ENCODE data around the gene HAGHL.
"Not testable (repeated sequence)": the region's sequence is repeated elsewhere in the genome, so short reads cannot be mapped to it uniquely, and the experiment has no call there.

HAGHL gene

DNA sequence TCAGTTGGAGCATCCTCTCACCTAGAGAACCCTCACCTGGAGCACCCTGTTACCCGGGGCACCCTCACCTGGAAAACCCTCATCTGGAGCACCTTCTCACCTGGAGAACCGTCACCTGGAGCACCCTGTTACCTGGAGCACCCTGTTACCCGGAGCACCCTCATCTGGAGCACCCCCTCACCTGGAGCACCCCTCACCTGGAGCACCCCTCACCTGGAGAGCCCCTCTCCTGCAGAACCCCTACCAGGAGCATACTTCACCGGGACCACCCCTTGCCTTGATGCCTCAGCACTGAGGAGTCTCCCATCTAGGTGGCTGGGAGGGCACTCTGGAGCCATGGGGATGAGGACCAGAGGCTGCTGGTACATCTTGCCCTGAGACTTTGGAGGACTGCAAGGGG is 17.9 kb upstream of the HAGHL start:
- Histone ChIP-seq H3K9me3 (ENCODE audit: control insufficient read depth, low read length) (no peaks in the 10 kb centered on the region), H3K27ac (ENCODE audit: insufficient read depth, low read length, poor library complexity, severe bottlenecking) (no peak overlapping the region), H3K4me1 (ENCODE audit: control insufficient read depth, insufficient read depth, low read length, poor library complexity, severe bottlenecking) (peaks cover 13% of the 10 kb centered on the region), H3K27me3 (replicated peaks; ENCODE audit: control insufficient read depth, insufficient read depth, low read length, poor library complexity, severe bottlenecking) (peaks cover 55% of the 10 kb centered on the region), H3K36me3 (ENCODE audit: control insufficient read depth, insufficient read depth, low read length) (no peaks in the 10 kb centered on the region), H3K4me3 (ENCODE audit: insufficient read depth, low read depth, low read length, poor library complexity, severe bottlenecking) (no peak overlapping the region)
- no peak for DNase-seq

DNA sequence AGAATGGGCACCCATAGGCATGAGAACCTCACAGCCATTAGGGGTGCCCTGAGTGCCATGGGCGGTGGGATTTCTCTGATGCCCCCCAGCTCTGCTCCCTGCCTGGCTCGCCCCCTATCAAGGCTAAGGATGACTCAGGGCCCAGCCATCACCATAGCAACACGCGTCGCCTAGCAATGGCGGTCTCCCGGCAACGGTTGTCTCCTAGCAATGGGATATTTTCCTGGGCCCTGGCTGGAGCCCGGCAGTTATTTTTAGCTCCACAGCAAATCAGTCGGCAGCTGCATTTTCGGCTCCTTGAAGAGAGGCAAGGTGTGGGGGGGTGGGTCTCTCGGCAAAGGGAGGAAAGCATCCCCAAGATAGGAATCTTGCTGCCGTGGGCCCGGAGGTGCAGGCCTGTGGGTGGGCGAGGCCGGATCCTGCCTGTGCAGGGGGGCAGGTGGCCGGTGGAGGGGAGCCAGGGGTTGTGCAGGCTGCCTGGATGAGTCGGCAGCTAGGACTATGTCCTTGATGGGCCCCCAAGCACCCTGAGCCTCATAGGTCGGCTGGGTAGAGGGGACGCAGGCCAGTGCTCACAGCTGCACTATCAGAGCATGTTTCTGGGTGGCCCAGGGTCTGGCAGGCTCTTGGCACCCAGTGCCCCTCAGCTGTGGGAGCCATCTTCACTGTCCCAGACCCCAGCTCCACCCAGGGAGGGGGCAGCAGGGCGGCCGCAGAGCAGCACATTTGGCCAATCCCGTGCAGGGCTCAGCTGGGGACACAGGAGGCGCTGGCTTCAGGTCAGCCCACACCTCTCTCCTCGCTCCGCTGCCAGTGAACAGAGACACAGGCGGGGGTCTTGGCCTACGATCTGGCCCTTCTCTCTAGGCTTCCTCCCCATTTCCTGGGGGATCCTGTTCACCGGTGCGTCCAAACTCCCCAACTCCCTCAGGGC is 17.1 kb upstream of the HAGHL start:
- Histone ChIP-seq H3K36me3 (ENCODE audit: control insufficient read depth, insufficient read depth, low read length) (no peaks in the 10 kb centered on the region), H3K4me3 (ENCODE audit: insufficient read depth, low read depth, low read length, poor library complexity, severe bottlenecking) (no peak overlapping the region), H3K9me3 (ENCODE audit: control insufficient read depth, low read length) (no peaks in the 10 kb centered on the region), H3K4me1 (ENCODE audit: control insufficient read depth, insufficient read depth, low read length, poor library complexity, severe bottlenecking) (peaks cover 15% of the 10 kb centered on the region), H3K27me3 (replicated peaks; ENCODE audit: control insufficient read depth, insufficient read depth, low read length, poor library complexity, severe bottlenecking) (peaks cover 46% of the 10 kb centered on the region), H3K27ac (ENCODE audit: insufficient read depth, low read length, poor library complexity, severe bottlenecking) (no peak overlapping the region)
- DNase-seq: no peak

DNA sequence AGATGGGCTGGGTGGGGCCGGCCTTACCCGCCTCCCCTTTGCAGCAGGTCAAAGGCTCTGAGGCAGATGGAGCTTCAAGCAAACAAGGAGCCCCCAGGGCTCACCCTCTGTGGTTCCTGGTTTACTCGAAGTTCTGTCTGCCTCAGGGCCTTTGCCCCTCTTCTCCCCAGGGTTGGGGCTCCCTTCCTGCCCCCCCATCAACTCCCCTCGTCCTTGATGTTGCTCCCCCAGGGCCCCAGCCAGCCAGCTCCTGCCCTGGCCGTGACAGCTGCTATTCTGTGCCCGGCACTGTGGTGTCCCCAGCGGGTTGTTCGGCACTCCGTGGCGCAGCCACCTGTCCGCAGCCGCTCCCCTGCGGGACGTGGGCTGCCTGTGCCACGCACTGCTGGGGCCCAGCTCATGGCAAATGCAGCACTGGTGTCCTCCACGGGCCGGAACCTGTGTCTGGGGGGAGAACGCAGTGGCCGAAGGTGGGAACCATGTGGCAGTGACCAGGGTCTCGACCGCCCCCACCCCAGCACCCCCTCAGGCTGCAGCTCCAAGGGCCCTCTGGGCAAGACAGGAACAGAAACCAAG is 16.3 kb upstream of the HAGHL start:
- DNase-seq: no peak
- peaks cover 14% of the 10 kb centered on the region for H3K4me1 ChIP-seq (ENCODE audit: control insufficient read depth, insufficient read depth, low read length, poor library complexity, severe bottlenecking)
- H3K4me3 ChIP-seq (ENCODE audit: insufficient read depth, low read depth, low read length, poor library complexity, severe bottlenecking): no peak overlapping the region
- H3K27ac ChIP-seq (ENCODE audit: insufficient read depth, low read length, poor library complexity, severe bottlenecking): no peak overlapping the region
- peaks cover 43% of the 10 kb centered on the region for H3K27me3 ChIP-seq (replicated peaks; ENCODE audit: control insufficient read depth, insufficient read depth, low read length, poor library complexity, severe bottlenecking)
- H3K36me3 ChIP-seq (ENCODE audit: control insufficient read depth, insufficient read depth, low read length): no peaks in the 10 kb centered on the region
- no peaks in the 10 kb centered on the region for H3K9me3 ChIP-seq (ENCODE audit: control insufficient read depth, low read length)

- no peak for DNase-seq
- Histone ChIP-seq H3K36me3 (ENCODE audit: control insufficient read depth, insufficient read depth, low read length) (no peaks in the 10 kb centered on the region), H3K9me3 (ENCODE audit: control insufficient read depth, low read length) (no peaks in the 10 kb centered on the region), H3K4me3 (ENCODE audit: insufficient read depth, low read depth, low read length, poor library complexity, severe bottlenecking) (no peak overlapping the region), H3K27ac (ENCODE audit: insufficient read depth, low read length, poor library complexity, severe bottlenecking) (no peak overlapping the region), H3K27me3 (replicated peaks; ENCODE audit: control insufficient read depth, insufficient read depth, low read length, poor library complexity, severe bottlenecking) (peaks cover 42% of the 10 kb centered on the region), H3K4me1 (ENCODE audit: control insufficient read depth, insufficient read depth, low read length, poor library complexity, severe bottlenecking) (peaks cover 17% of the 10 kb centered on the region)
Observed at GRCh38 chr16:711084-711483, 15.8 kb upstream of the HAGHL start.

- peaks cover 35% of the 10 kb centered on the region for H3K27me3 ChIP-seq (replicated peaks; ENCODE audit: control insufficient read depth, insufficient read depth, low read length, poor library complexity, severe bottlenecking)
- H3K4me3 ChIP-seq (ENCODE audit: insufficient read depth, low read depth, low read length, poor library complexity, severe bottlenecking): no peak overlapping the region
- no peak overlapping the region for H3K27ac ChIP-seq (ENCODE audit: insufficient read depth, low read length, poor library complexity, severe bottlenecking)
- H3K36me3 ChIP-seq (ENCODE audit: control insufficient read depth, insufficient read depth, low read length): no peaks in the 10 kb centered on the region
- peaks cover 11% of the 10 kb centered on the region for H3K4me1 ChIP-seq (ENCODE audit: control insufficient read depth, insufficient read depth, low read length, poor library complexity, severe bottlenecking)
- no peaks in the 10 kb centered on the region for H3K9me3 ChIP-seq (ENCODE audit: control insufficient read depth, low read length)
- peak; percentile 58 to 68 (median 67) for DNase-seq
Observed at GRCh38 chr16:711548-712320, 15.2 kb upstream of the HAGHL start.

- not testable (repeated sequence) for H3K27ac ChIP-seq (ENCODE audit: insufficient read depth, low read length, poor library complexity, severe bottlenecking); H3K4me3 ChIP-seq (ENCODE audit: insufficient read depth, low read depth, low read length, poor library complexity, severe bottlenecking); DNase-seq; H3K36me3 ChIP-seq (ENCODE audit: control insufficient read depth, insufficient read depth, low read length); H3K9me3 ChIP-seq (ENCODE audit: control insufficient read depth, low read length)
- Histone ChIP-seq H3K4me1 (ENCODE audit: control insufficient read depth, insufficient read depth, low read length, poor library complexity, severe bottlenecking) (peaks cover 11% of the 10 kb centered on the region), H3K27me3 (replicated peaks; ENCODE audit: control insufficient read depth, insufficient read depth, low read length, poor library complexity, severe bottlenecking) (peaks cover 30% of the 10 kb centered on the region)
Observed at GRCh38 chr16:712740-713250, 14.1 kb upstream of the HAGHL start.

GRCh38 chr16:714079-714478 is 12.8 kb upstream of the HAGHL start:
- Histone ChIP-seq H3K36me3 (ENCODE audit: control insufficient read depth, insufficient read depth, low read length) (no peaks in the 10 kb centered on the region), H3K4me1 (ENCODE audit: control insufficient read depth, insufficient read depth, low read length, poor library complexity, severe bottlenecking) (peaks cover 11% of the 10 kb centered on the region), H3K27me3 (replicated peaks; ENCODE audit: control insufficient read depth, insufficient read depth, low read length, poor library complexity, severe bottlenecking) (peaks cover 25% of the 10 kb centered on the region), H3K27ac (ENCODE audit: insufficient read depth, low read length, poor library complexity, severe bottlenecking) (no peak overlapping the region), H3K9me3 (ENCODE audit: control insufficient read depth, low read length) (no peaks in the 10 kb centered on the region), H3K4me3 (ENCODE audit: insufficient read depth, low read depth, low read length, poor library complexity, severe bottlenecking) (no peak overlapping the region)
- no peak for DNase-seq

DNA sequence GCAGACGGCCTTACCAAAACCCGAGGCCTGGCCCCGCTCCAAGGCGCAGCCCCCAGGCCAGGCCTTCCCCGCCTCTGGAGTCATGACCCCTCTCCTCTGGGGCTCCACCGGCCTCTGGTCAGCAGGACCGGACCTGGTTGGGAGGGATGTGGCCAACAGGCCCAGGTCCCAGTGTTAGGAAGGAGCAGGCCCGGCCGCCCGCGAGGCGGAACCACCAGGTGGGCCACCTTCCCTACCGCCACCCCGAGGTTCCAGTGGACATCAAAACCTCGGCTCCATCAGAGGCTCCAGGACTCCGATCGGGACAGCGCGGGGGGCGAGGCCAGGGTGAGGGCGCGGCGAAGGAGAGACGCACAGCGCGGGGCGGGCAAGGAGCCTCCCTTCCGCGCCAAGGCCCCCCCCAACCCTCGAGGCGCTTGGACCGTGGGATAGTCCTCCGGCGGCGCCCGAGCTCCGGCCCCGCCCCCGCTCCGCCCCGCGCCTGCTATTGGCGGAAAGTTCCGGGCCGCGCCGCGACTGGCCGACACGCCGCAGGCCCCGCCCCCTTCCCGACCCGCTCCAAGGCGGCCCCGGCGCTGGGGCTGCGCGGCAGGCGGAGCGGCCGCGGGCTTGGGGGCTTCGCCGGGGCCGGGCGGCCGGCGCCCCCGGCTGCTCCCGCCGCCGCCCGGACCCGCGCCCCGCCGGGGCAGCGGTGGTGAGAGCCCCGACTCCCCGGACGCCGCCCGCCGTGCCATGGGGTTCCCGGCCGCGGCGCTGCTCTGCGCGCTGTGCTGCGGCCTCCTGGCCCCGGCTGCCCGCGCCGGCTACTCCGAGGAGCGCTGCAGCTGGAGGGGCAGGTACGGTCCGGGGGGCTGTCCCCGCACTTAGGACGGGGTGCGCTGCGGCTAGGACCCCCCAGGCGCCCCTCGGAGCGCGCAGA is 12.1 kb upstream of the HAGHL start, which contains the start of gene METRN:
Gene METRN, plus strand, starts transcription at position 561 of the 919 bp plus-strand sequence. Its CDS starts 172 bp downstream, at position 733.
- Histone ChIP-seq H3K4me1 (ENCODE audit: control insufficient read depth, insufficient read depth, low read length, poor library complexity, severe bottlenecking) (peaks cover 11% of the 10 kb centered on the region), H3K4me3 (ENCODE audit: insufficient read depth, low read depth, low read length, poor library complexity, severe bottlenecking) (peak within 1 kb of the TSS; percentile 53), H3K27ac (ENCODE audit: insufficient read depth, low read length, poor library complexity, severe bottlenecking) (no peak within 1 kb of the TSS), H3K9me3 (ENCODE audit: control insufficient read depth, low read length) (no peaks in the 10 kb centered on the region), H3K36me3 (ENCODE audit: control insufficient read depth, insufficient read depth, low read length) (no peaks in the 10 kb centered on the region), H3K27me3 (replicated peaks; ENCODE audit: control insufficient read depth, insufficient read depth, low read length, poor library complexity, severe bottlenecking) (peaks cover 18% of the 10 kb centered on the region)
- DNase-seq: peak; percentile 75 to 84 (median 77)
